Measurements from ENCODE around the gene SLC37A1. TPM values are rescaled to one million over a fixed set of nuclear protein-coding genes. Genes with fewer than 3 reads are reported as not detected.
"Not testable (repeated sequence)": the region's sequence is repeated elsewhere in the genome, so short reads cannot be mapped to it uniquely, and the experiment has no call there.

SLC37A1 gene
- total RNA-seq, 1 donor from 2014 or later: 14.0 TPM

GRCh38 chr21:42597487-42598158 lies 84.0 kb downstream of the SLC37A1 start:
- DNase-seq: no peak

GRCh38 chr21:42598159-42598735 lies 84.6 kb downstream of the SLC37A1 start:
- no peak for DNase-seq

- no peak for DNase-seq
These were observed 85.8 kb downstream of the SLC37A1 start for GRCh38 chr21:42599486-42599885.

GRCh38 chr21:42599962-42600361 lies 86.3 kb downstream of the SLC37A1 start:
- DNase-seq: no peak

GRCh38 chr21:42601656-42602055 lies 88.0 kb downstream of the SLC37A1 start:
- no peak for DNase-seq

- DNase-seq: no peak
These were observed 93.5 kb downstream of the SLC37A1 start for GRCh38 chr21:42607102-42607501.

GRCh38 chr21:42607525-42608102 lies 94.0 kb downstream of the SLC37A1 start:
- DNase-seq: no peak

- DNase-seq: no peak
These were observed 94.8 kb downstream of the SLC37A1 start for GRCh38 chr21:42608446-42608845.

GRCh38 chr21:42609811-42610210 lies 96.2 kb downstream of the SLC37A1 start:
- no peak for DNase-seq

- DNase-seq: no peak
These were observed 98.2 kb downstream of the SLC37A1 start for GRCh38 chr21:42611852-42612251.

- DNase-seq: no peak
These were observed 98.7 kb downstream of the SLC37A1 start for GRCh38 chr21:42612390-42612789.

- DNase-seq: no peak
These were observed 100.1 kb downstream of the SLC37A1 start for GRCh38 chr21:42613756-42614155.

GRCh38 chr21:42614396-42614795 lies 100.7 kb downstream of the SLC37A1 start:
- DNase-seq: no peak

GRCh38 chr21:42614811-42615351 lies 101.2 kb downstream of the SLC37A1 start:
- DNase-seq: no peak

- not testable (repeated sequence) for DNase-seq
These were observed 101.7 kb downstream of the SLC37A1 start for GRCh38 chr21:42615377-42615776.

- no peak for DNase-seq
These were observed 102.3 kb downstream of the SLC37A1 start for GRCh38 chr21:42615924-42616323.

GRCh38 chr21:42616446-42616845 lies 102.8 kb downstream of the SLC37A1 start:
- no peak for DNase-seq

GRCh38 chr21:42616941-42617340 lies 103.3 kb downstream of the SLC37A1 start:
- DNase-seq: no peak

GRCh38 chr21:42617486-42617885 lies 103.8 kb downstream of the SLC37A1 start:
- no peak for DNase-seq

- DNase-seq: no peak
These were observed 105.1 kb downstream of the SLC37A1 start for GRCh38 chr21:42618707-42619102.

- DNase-seq: no peak
These were observed 105.5 kb downstream of the SLC37A1 start for GRCh38 chr21:42619166-42619565.

GRCh38 chr21:42619841-42620240 lies 106.2 kb downstream of the SLC37A1 start:
- DNase-seq: no peak

GRCh38 chr21:42621166-42621818 lies 107.6 kb downstream of the SLC37A1 start:
- DNase-seq: no peak

- no peak for DNase-seq
These were observed 108.1 kb downstream of the SLC37A1 start for GRCh38 chr21:42621819-42622177.
